Gastroesophageal sphincter (tissue), 3 donors: ENCODE data around the gene SLC15A2.

Experiments
- POLR2A ChIP-seq, 2 donors: fragments of 450-650 bp; IDR thresholded peaks; one replicate each; pipeline ENCODE4 v1.6.1; 2017; ENCODE audit warnings: antibody characterized with exemption in 2 of 2, mild to moderate bottlenecking in 2 of 2, moderate library complexity in 1 of 2
- TF ChIP-seq, protein P1 (sequence below), 4 experiments: fragments of 200-600 bp in 2 of 4; fragments of 450-650 bp in 2 of 4; sonication (generic) in 1 of 4; IDR thresholded peaks; one replicate each; pipeline ENCODE4 v1.5.1; 2017 to 2019; ENCODE audit warnings: antibody characterized with exemption in 4 of 4, mild to moderate bottlenecking in 2 of 4, moderate library complexity in 2 of 4

- TF ChIP-seq, protein P1, sequence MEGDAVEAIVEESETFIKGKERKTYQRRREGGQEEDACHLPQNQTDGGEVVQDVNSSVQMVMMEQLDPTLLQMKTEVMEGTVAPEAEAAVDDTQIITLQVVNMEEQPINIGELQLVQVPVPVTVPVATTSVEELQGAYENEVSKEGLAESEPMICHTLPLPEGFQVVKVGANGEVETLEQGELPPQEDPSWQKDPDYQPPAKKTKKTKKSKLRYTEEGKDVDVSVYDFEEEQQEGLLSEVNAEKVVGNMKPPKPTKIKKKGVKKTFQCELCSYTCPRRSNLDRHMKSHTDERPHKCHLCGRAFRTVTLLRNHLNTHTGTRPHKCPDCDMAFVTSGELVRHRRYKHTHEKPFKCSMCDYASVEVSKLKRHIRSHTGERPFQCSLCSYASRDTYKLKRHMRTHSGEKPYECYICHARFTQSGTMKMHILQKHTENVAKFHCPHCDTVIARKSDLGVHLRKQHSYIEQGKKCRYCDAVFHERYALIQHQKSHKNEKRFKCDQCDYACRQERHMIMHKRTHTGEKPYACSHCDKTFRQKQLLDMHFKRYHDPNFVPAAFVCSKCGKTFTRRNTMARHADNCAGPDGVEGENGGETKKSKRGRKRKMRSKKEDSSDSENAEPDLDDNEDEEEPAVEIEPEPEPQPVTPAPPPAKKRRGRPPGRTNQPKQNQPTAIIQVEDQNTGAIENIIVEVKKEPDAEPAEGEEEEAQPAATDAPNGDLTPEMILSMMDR (IDR thresholded peaks at IDR 0.05) = no peak
- no peak for TF ChIP-seq POLR2A (IDR thresholded peaks at IDR 0.05)
Measured at GRCh38 chr3:121894301-121894990, at the start of gene SLC15A2.
